Measurements from ENCODE around the gene APBA1.

DNA sequence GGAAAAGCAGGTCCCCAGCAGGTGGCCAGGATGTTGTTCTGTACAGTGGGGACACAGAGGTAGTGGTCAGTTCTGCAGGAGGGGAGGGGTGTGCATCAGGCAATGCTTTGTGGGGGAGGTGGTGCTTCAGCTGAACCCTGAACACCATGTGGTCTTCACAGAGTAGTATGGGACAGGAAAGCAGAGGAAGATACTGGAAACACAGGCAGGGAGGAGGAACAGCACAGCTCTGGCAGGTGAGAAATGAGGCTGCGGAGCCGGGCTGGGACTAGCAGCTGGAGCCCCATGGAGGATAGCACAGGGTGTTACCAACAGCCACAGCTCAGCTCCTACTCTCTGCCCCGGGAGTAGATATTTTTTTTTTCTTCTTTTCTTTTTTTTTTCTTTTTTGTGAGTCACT lies 185.7 kb downstream of the APBA1 start:
- TF ChIP-seq, protein P1, sequence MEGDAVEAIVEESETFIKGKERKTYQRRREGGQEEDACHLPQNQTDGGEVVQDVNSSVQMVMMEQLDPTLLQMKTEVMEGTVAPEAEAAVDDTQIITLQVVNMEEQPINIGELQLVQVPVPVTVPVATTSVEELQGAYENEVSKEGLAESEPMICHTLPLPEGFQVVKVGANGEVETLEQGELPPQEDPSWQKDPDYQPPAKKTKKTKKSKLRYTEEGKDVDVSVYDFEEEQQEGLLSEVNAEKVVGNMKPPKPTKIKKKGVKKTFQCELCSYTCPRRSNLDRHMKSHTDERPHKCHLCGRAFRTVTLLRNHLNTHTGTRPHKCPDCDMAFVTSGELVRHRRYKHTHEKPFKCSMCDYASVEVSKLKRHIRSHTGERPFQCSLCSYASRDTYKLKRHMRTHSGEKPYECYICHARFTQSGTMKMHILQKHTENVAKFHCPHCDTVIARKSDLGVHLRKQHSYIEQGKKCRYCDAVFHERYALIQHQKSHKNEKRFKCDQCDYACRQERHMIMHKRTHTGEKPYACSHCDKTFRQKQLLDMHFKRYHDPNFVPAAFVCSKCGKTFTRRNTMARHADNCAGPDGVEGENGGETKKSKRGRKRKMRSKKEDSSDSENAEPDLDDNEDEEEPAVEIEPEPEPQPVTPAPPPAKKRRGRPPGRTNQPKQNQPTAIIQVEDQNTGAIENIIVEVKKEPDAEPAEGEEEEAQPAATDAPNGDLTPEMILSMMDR (IDR thresholded peaks at IDR 0.05) = no peak
- TF ChIP-seq EP300 (IDR thresholded peaks at IDR 0.05) = no peak

Data from esophagus muscularis mucosa (tissue), 3 donors.